ENCODE data around the gene SLC4A9.
A peak's percentile ranks its signal among the peaks of the same experiment; 100 is the strongest.

Gene SLC4A9

DNA sequence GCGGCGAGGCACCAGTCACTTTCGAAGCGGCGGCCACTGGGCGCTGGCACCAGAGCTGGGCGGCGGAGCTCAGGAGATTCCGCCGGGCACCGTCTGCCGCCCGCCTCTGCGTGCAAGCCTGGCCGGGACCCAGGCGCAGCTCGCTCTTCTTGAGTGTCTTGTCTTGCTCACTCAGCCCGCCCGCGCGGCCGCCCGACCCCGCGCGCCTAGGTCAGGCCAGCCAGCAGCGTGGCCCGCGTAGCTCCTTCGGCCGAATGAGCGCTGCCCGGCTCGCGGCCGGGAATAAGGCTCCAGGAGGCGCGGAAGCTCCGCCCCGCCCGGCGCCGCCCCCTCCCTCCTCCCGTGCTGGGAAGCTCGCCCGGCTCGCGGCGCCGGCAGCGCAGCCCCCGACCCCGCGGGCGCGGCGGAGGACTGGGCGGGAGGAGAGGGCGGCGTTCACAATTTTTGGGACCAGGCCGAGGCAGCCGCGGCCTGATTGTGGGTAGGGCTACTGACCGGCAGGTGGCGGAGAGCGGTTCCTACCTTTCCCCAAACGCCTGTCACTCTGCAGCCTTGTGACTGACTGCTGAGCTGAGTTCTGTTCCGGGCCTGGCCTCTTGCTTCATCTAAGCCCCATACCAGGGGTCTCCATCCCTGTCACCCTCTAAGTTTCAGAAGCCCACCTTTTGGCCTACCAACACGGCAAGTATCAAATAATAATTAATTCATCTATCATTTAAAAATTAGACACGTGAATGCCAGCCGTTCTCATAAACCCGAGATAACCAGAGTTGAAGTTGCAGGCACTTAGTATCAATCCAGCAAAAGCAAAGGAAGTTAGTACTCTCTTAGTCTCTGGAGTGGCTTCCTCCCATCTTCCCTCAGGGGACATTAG lies 13.4 kb upstream of the SLC4A9 start, which contains the start of gene HBEGF:
Gene HBEGF, minus strand, starts transcription at position 256 of the 874 bp plus-strand sequence. CDS start 275 bp downstream, outside the sequence.
- no peak for TF ChIP-seq CTBP1 (IDR thresholded peaks at IDR 0.05; ENCODE audit: borderline replicate concordance)
- no peak for TF ChIP-seq ARNT (IDR thresholded peaks at IDR 0.05)
- TF ChIP-seq, protein P1, sequence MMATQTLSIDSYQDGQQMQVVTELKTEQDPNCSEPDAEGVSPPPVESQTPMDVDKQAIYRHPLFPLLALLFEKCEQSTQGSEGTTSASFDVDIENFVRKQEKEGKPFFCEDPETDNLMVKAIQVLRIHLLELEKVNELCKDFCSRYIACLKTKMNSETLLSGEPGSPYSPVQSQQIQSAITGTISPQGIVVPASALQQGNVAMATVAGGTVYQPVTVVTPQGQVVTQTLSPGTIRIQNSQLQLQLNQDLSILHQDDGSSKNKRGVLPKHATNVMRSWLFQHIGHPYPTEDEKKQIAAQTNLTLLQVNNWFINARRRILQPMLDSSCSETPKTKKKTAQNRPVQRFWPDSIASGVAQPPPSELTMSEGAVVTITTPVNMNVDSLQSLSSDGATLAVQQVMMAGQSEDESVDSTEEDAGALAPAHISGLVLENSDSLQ (IDR thresholded peaks at IDR 0.05): peak; percentile 95
- no peak for TF ChIP-seq FOXM1 (IDR thresholded peaks at IDR 0.05; ENCODE audit: borderline replicate concordance)
- no peak for TF ChIP-seq SUZ12 (IDR thresholded peaks at IDR 0.05)
- no peak for TF ChIP-seq ZNF384 (IDR thresholded peaks at IDR 0.05)
- TF ChIP-seq L3MBTL2 (conservative IDR thresholded peaks at IDR 0.05): peak; percentile 41; the same call in 1 of the 2 replicates
- CTCF ChIA-PET: interaction anchor here (0.5 to 5.9 kb wide), 28 partner anchors 9 to 365 kb away, joined by 3 to 174 read pairs (median 6); no protein-coding TSS in a partner anchor
- DNase-seq (ENCODE audit: extremely low spot score): peak; percentile 92
- POLR2A ChIA-PET: interaction anchor here (0.6 to 5.5 kb wide), 23 partner anchors 8 to 379 kb away, joined by 3 to 117 read pairs (median 6); partner anchors contain the start of genes HARS1, HARS2, IK and NDUFA2

DNA sequence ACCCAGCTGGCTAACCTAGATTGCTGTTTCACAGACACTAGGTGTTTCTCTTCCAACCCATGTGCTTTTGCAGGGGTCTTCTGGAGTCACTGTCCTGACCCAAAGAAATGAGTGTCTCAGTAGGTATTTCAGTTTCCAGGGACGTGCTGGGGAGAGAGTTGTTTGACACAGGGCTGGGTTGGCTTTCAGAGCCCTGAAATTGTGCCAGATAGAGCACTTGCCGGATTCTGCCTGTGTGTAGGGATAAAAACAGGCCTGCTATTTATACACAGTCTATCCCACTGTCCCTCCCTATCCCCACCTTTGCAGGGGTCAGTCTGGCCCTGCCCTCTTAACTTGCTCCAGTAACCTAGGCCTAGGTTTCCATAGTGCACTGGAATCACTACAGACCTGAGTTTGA lies 12.6 kb upstream of the SLC4A9 start:
- ChIA-PET CTCF (interaction anchor here (1.1 to 5.9 kb wide), 14 partner anchors 8 to 364 kb away, joined by 3 to 174 read pairs (median 8); no protein-coding TSS in a partner anchor), POLR2A (interaction anchor here (1.0 to 5.5 kb wide), 9 partner anchors 7 to 344 kb away, joined by 3 to 117 read pairs (median 6); partner anchors contain the start of genes HARS1, HARS2, IK and NDUFA2)
- TF ChIP-seq CTBP1 (IDR thresholded peaks at IDR 0.05; ENCODE audit: borderline replicate concordance) (no peak), L3MBTL2 (conservative IDR thresholded peaks at IDR 0.05) (no peak), SP1 (IDR thresholded peaks at IDR 0.05) (no peak), HDGF (IDR thresholded peaks at IDR 0.05; ENCODE audit: borderline replicate concordance) (no peak), SUZ12 (IDR thresholded peaks at IDR 0.05) (no peak), ZNF384 (IDR thresholded peaks at IDR 0.05) (no peak), FOXA1 (IDR thresholded peaks at IDR 0.05) (no peak), NFRKB (IDR thresholded peaks at IDR 0.05) (no peak), ARNT (IDR thresholded peaks at IDR 0.05) (no peak), LEF1 (IDR thresholded peaks at IDR 0.05; ENCODE audit: borderline replicate concordance) (no peak), FOXK2 (IDR thresholded peaks at IDR 0.05) (no peak), TARDBP (IDR thresholded peaks at IDR 0.05) (no peak), BHLHE40 (IDR thresholded peaks at IDR 0.05; ENCODE audit: borderline replicate concordance) (no peak), ELF4 (IDR thresholded peaks at IDR 0.05) (no peak)
- TF ChIP-seq, protein P1 (IDR thresholded peaks at IDR 0.05): no peak
- DNase-seq (ENCODE audit: extremely low spot score): no peak

DNA sequence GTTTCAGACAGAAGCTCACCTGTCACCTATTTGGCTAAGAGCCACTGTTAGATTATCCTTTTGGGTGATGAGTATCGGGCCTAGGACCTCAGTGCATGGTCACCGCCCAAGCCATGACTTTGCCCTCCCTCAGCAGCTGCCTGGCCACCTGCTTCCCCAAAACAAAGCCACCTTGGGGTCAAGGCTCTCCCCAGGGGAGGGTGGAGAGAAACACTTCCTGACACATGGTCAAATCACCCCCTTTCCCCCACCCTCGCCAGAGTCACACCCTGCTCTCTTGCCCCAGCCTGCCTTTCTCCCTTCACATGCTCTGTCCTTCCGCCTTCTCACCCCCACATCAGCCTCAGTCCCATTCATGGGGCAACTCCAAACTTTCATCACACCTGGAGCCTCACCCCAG lies 11.9 kb upstream of the SLC4A9 start:
- ChIA-PET CTCF (interaction anchor here (5.9 kb wide), 1 partner anchor 104 kb away, joined by 174 read pairs; no protein-coding TSS in a partner anchor), POLR2A (interaction anchor here (3.1 to 5.5 kb wide), 2 partner anchors 11 to 105 kb away, joined by 25 to 117 read pairs; no protein-coding TSS in a partner anchor)
- DNase-seq (ENCODE audit: extremely low spot score): no peak
- TF ChIP-seq BHLHE40 (IDR thresholded peaks at IDR 0.05; ENCODE audit: borderline replicate concordance): no peak
- no peak for TF ChIP-seq SUZ12 (IDR thresholded peaks at IDR 0.05)

DNA sequence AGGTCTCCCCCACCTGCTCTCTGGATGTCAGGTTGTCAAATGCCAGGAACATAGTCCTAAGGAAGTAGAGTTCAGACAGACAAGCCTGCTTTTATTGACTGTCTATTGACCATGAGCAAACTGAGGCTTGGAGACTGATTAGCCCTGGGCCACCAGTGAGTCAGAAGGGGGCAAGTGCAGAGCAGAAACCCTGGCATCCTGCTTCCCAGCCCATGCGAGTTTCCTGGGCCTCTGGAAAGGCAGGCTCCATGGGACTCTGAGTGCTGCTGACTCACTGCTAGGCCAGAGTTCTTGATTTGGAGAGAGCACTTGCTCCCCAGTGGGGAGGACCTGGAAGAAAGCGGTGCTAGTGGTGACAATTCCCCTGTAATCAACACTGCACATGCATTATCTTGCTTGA lies 10.8 kb upstream of the SLC4A9 start:
- POLR2A ChIA-PET: interaction anchor here (1.0 kb wide), 2 partner anchors 46 to 208 kb away, joined by 3 read pairs; partner anchors contain the start of genes PFDN1 and SRA1
- no peak for DNase-seq (ENCODE audit: extremely low spot score)
- CTCF ChIA-PET: interaction anchor here (1.5 to 7.8 kb wide), 2 partner anchors 10 to 107 kb away, joined by 5 to 169 read pairs; no protein-coding TSS in a partner anchor
- TF ChIP-seq, protein P1 (IDR thresholded peaks at IDR 0.05): no peak
- TF ChIP-seq SP1 (IDR thresholded peaks at IDR 0.05) (no peak), SUZ12 (IDR thresholded peaks at IDR 0.05) (no peak), L3MBTL2 (conservative IDR thresholded peaks at IDR 0.05) (no peak), FOXK2 (IDR thresholded peaks at IDR 0.05) (no peak)

DNA sequence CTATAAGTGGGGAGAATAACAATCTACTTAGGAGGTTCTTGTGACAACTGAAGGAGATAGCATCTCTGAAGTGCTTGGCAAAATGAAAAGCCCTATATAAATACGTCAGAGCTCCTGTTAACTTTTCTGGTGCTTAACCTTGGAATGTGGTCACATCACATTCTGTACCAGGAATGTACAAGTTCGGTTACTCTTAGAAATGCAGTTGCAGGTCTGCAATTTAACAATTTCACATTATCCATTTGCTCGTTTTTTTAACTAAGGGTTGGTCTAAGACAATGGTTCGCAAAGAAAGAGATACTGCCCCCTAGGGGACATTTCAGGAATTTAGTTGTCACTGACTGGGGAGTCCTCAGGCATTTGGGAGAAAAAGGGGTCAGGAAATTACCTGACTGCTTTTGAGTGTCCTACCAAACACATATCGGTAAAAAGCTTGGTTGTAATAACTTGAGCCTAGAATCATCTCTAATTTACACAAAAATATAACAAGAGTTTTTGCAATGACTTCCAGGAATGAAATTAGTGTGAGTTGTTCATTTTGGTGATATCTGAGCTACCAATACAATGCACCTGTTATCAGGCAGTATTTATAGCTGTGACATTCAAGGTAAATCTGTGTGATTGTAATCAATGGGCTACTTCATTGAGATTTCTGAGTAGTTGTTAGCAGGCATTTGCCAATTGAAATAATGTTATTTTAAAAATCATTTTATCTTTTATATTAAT lies 8.2 kb upstream of the SLC4A9 start:
- CTCF ChIA-PET: interaction anchor here (0.6 to 7.8 kb wide), 33 partner anchors 12 to 688 kb away, joined by 3 to 169 read pairs (median 4); partner anchors contain the start of gene SRA1
- peak; percentile 61 for DNase-seq (ENCODE audit: extremely low spot score)
- POLR2A ChIA-PET: interaction anchor here (1.0 to 1.3 kb wide), 2 partner anchors 107 to 110 kb away, joined by 5 to 8 read pairs; no protein-coding TSS in a partner anchor
- TF ChIP-seq ZNF384 (IDR thresholded peaks at IDR 0.05): peak; percentile 58
- no peak for TF ChIP-seq LEF1 (IDR thresholded peaks at IDR 0.05; ENCODE audit: borderline replicate concordance)
- no peak for TF ChIP-seq FOXM1 (IDR thresholded peaks at IDR 0.05; ENCODE audit: borderline replicate concordance)

DNA sequence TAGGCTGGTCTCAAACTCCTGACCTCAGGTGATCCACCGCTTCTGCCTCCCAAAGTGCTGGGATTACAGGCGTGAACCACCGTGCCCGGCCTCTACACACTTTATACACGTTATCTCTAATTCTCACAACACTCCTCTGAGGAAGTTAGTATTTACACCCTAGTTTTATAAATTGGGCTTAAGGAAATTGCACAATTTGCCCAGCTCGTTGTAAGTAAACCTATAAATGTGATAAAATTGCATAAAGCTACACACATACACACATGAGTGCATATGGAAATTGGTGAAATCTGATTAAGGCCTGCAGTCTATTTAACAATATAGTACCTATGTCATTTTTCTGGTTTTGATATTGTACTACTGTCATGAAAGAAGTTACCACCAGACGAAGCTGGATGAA lies 4.4 kb upstream of the SLC4A9 start:
- ChIA-PET POLR2A (interaction anchor here (0.6 to 1.2 kb wide), 4 partner anchors 9 to 179 kb away, joined by 3 to 5 read pairs (median 3); partner anchors contain the start of genes HBEGF and PFDN1), CTCF (interaction anchor here (0.9 to 7.8 kb wide), 4 partner anchors 9 to 165 kb away, joined by 3 to 169 read pairs (median 12); partner anchors contain the start of gene HBEGF)
- no peak for DNase-seq (ENCODE audit: extremely low spot score)
- TF ChIP-seq LEF1 (IDR thresholded peaks at IDR 0.05; ENCODE audit: borderline replicate concordance): no peak

Measured in HEK293T (cell line).